Heart right ventricle (tissue), 16 donors: ENCODE results near the gene TACR2. TPM values are rescaled to one million over a fixed set of nuclear protein-coding genes. Genes with fewer than 3 reads are reported as not detected.

ENCODE experiments used
- ATAC-seq, 8 donors: fragments of 200-7000 bp; cut with Tn5 transposase; one replicate each; pipeline ENCODE4 v1.9.1; 2020; ENCODE audit warnings: mild to moderate bottlenecking in 8 of 8, moderate library complexity in 8 of 8, moderate number of reproducible peaks in 1 of 8
- DNase-seq, 2 donors: peaks; one replicate each; pipeline ENCODE4 v3.0.0-alpha.2; 2020
- H3K27ac ChIP-seq, 10 donors: fragments of 200-600 bp; sonication (generic) in 2 of 10; one replicate each; pipeline versions ENCODE4 v1.5.0 to v1.8.0; 2020 to 2022; ENCODE audit warnings: mild to moderate bottlenecking in 3 of 10
- H3K27me3 ChIP-seq, 7 donors: fragments of 200-600 bp; one replicate each; pipeline ENCODE4 v1.8.0; 2021 to 2022; ENCODE audit warnings: mild to moderate bottlenecking in 2 of 7
- H3K36me3 ChIP-seq, 9 donors: fragments of 200-600 bp; sonication (generic) in 1 of 9; one replicate each; pipeline versions ENCODE4 v1.5.0 to v1.8.0; 2020 to 2022; ENCODE audit warnings: mild to moderate bottlenecking in 2 of 9
- H3K4me1 ChIP-seq, 9 donors: fragments of 200-600 bp; sonication (generic) in 1 of 9; one replicate each; pipeline versions ENCODE4 v1.5.0 to v1.8.0; 2020 to 2022; ENCODE audit warnings: mild to moderate bottlenecking in 4 of 9
- H3K4me3 ChIP-seq, 10 donors: fragments of 200-600 bp; sonication (generic) in 2 of 10; one replicate each; pipeline versions ENCODE4 v1.5.0 to v1.8.0; 2020 to 2022; ENCODE audit warnings: mild to moderate bottlenecking in 7 of 10, moderate library complexity in 2 of 10
- H3K9me3 ChIP-seq, 11 donors: fragments of 200-600 bp in 10 of 11; sonication (generic) in 2 of 11; one replicate each; pipeline versions ENCODE4 v1.5.0 to v1.8.0; 2013 to 2022; ENCODE audit warnings: mild to moderate bottlenecking in 2 of 11, control low read depth in 1 of 11, moderate library complexity in 1 of 11
- WGBS, 2 donors: extraction: QIAGEN DNeasy Blood & Tissue Kit; methylation state at CpG; one replicate each; pipeline ENCODE4 v1.1.7; 2013; ENCODE audit warnings: inconsistent platforms in 1 of 2; 5-methylcytosine and 5-hydroxymethylcytosine counted together
- intact Hi-C, 10 donors: fragments of 100-400 bp; cut with DNase I; formaldehyde crosslinking; loops; one replicate each; pipeline versions ENCODE4 v1.11.1 to v1.14.2; 2022
- polyA plus RNA-seq, 2 donors: library from polyadenylated mRNA; stranded (reverse); fragments of 200-250 nt; gene quantifications; one replicate each; pipeline ENCODE4 v1.2.3, GENCODE V29; 2013
- total RNA-seq, 10 donors: library from RNA; stranded (reverse); fragmentation: NEBNext Ultra II Directional in 3 of 10; extraction: Animal tissue kit (Norgen Biotek cat#: 25700) in 3 of 10; gene quantifications; one replicate each; pipeline versions ENCODE4 v1.2.1 to v1.2.4, GENCODE V29; 2021 to 2023
- TF ChIP-seq, protein P1 (sequence below), 9 donors: fragments of 200-600 bp; sonication (generic) in 2 of 9; IDR thresholded peaks; one replicate each; pipeline versions ENCODE4 v1.5.0 to v1.8.0; 2021 to 2022; ENCODE audit warnings: antibody characterized with exemption in 9 of 9, mild to moderate bottlenecking in 5 of 9, moderate library complexity in 1 of 9
- donor health status: Arrhythmogenic right ventricular cardiomyopathy.
- donor health status: ischemic (EF 13 %, LVEDD 7.1; RV severe dilation, severe dysfunction).
- donor health status: healthy with polysubstance abuse.
- donor health status: DM: no; HTN: yes; CAD: no.
- donor health status: DM: no; HTN: no; CAD: no.
- donor health status: ischemic (EF 25% LVEDD 6.9; RV normal size, moderate dysfunction).
- donor health status: ischemic (EF 25% LVEDD 5.7; RV mildly dilated, moderate dysfunction).
- donor health status: healthy.
- donor health status: DM: yes; HTN: yes; CAD: no.
- donor health status: Ischemic cardiomyopathy.
- donor health status: ischemic (EF 35%, LVEDD 5.7; RV mildly dilated, moderate dysfunction).
- donor health status: nonischemic (EF 11% LVEDD 7.7; RV severe dilation, severe dysfunction).
- donor health status: DM: yes; HTN: yes; CAD: no.
- donor health status: PGD.
- donor health status: ischemic (EF 29% LVEDD 5.4; RV normal size, mild dysfunction).
- donor health status: nonischemic (EF 23%, LVEDD 6.1; RV moderate dilation, normal function).

Gene TACR2
- total and polyA plus RNA-seq, 12 donors = 0.13 to 0.93 (median 0.20) TPM; not detected in 3

DNA sequence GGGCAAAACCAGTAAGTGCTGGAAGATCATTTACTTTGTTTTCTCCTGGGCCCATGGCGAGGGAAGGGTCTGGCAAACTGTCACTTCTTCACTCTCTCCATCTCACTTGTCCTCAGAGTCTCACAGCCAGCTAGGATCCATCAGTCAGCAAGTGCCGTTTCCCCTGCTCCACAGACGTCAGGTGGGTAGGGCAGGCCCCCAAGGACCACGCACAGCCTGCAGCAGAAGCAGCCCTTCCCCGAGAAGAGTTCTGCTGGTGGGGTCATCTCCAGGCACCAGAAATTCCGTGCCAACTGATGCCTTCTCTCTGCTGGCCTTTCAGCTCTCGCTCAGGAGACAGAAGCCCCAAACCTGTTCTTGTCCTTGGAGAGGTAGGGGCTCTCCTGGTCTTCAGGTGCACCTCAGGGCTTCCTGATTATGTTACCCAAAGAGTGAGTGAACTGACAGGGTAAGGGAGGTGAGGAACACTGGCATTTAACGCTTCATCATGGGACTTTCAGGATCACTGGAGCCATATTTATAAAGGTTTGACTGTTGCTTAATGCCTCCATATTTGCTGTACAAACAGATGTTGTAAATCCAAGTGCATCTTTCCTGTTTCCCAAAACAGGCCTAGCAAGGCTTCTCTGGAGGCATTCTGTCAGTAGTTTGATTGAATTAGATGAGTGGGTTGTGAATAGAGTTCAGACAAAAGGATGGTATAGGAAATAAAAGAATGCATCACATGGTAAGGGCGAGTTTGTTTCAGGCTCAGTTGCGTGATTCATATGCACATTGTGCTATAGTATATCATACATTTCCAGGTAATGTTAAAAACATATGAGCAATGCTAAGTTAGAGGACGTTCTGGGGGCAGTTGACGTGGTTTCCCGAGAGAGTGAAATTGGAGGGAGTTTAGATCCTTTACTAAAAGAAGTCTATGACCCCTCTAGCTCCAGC is 20.9 kb upstream of the TACR2 start:
- TF ChIP-seq, protein P1, sequence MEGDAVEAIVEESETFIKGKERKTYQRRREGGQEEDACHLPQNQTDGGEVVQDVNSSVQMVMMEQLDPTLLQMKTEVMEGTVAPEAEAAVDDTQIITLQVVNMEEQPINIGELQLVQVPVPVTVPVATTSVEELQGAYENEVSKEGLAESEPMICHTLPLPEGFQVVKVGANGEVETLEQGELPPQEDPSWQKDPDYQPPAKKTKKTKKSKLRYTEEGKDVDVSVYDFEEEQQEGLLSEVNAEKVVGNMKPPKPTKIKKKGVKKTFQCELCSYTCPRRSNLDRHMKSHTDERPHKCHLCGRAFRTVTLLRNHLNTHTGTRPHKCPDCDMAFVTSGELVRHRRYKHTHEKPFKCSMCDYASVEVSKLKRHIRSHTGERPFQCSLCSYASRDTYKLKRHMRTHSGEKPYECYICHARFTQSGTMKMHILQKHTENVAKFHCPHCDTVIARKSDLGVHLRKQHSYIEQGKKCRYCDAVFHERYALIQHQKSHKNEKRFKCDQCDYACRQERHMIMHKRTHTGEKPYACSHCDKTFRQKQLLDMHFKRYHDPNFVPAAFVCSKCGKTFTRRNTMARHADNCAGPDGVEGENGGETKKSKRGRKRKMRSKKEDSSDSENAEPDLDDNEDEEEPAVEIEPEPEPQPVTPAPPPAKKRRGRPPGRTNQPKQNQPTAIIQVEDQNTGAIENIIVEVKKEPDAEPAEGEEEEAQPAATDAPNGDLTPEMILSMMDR (IDR thresholded peaks at IDR 0.05) = no peak
- Histone ChIP-seq H3K4me1 (peaks cover 6 to 31% (median 19%) of the 10 kb centered on the region in 9 donors), H3K27ac (peak overlapping the region in 5 of 10 donors; percentile 21 to 82 (median 65)), H3K4me3 (no peak overlapping the region), H3K36me3 (no peaks in the 10 kb centered on the region), H3K27me3 (no peaks in the 10 kb centered on the region), H3K9me3 (no peaks in the 10 kb centered on the region)
- ATAC-seq (no peak), DNase-seq (no peak)
- WGBS, 2 donors = 83 to 84% methylated on average over 13 of the region's 13 CpGs
- intact Hi-C loops = no loop called here

DNA sequence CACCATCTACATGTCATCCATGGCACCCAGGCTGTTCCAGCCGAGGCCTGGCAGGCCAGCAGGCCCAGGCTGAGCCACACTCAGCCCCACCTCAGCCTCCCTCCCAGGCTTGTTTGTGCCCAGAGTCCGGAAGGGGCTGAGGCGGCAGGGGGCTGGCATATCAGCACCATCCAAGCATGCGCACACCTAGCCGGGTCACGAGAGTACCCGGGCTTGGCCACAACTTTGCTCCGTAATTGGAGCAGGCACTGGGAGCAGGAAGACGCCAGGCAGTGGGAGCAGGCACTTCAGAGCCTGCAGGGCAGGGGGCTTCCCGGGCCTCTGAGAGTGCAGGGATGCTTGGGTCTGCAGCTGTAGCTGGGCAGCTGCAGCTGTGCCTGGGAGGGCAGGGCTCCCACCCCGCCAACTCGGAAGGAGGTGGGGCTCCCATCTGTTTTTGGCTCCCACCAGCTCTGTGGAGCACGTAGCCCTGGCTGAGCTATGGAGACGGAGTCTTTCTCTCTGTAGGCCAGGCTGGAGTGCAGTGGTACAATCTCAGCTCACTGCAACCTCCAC is 19.3 kb upstream of the TACR2 start:
- H3K4me1 ChIP-seq = peaks cover 6 to 31% (median 19%) of the 10 kb centered on the region in 9 donors
- no peaks in the 10 kb centered on the region for H3K27me3 ChIP-seq
- no peak overlapping the region for H3K4me3 ChIP-seq
- WGBS, 2 donors = 93 to 97% methylated on average over 14 of the region's 14 CpGs
- no peaks in the 10 kb centered on the region for H3K9me3 ChIP-seq
- TF ChIP-seq, protein P1 (IDR thresholded peaks at IDR 0.05) = no peak
- intact Hi-C loops = no loop called here
- DNase-seq (no peak), ATAC-seq (no peak)
- H3K27ac ChIP-seq = no peak overlapping the region
- H3K36me3 ChIP-seq = no peaks in the 10 kb centered on the region

DNA sequence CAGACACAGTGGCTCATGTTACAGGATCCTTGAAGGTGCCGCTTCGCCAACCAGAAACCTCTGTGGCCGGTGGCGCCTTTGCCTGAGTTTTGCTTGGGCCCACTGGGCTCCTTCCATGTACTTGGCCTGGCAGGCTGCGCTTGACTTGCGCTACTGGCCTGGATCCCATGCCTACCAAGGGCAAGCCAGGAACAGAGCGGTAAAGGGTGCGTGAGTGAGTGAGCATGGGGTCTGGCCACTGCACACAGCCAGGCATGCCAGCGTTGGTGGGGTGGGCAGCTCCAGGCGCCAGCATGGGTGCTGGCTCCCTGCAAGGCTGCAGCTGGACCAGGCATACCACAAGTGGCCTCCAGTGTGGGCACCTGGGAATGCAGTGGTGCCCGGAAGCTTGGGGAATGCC is 18.2 kb upstream of the TACR2 start:
- H3K4me1 ChIP-seq = peaks cover 6 to 26% (median 17%) of the 10 kb centered on the region in 9 donors
- no peaks in the 10 kb centered on the region for H3K9me3 ChIP-seq
- DNase-seq = no peak
- no peak for ATAC-seq
- intact Hi-C loops = no loop called here
- TF ChIP-seq, protein P1 (IDR thresholded peaks at IDR 0.05) = no peak
- H3K4me3 ChIP-seq = no peak overlapping the region
- H3K27ac ChIP-seq = no peak overlapping the region
- WGBS, 2 donors = 99% methylated on average over 11 of the region's 11 CpGs
- no peaks in the 10 kb centered on the region for H3K36me3 ChIP-seq
- H3K27me3 ChIP-seq = no peaks in the 10 kb centered on the region

DNA sequence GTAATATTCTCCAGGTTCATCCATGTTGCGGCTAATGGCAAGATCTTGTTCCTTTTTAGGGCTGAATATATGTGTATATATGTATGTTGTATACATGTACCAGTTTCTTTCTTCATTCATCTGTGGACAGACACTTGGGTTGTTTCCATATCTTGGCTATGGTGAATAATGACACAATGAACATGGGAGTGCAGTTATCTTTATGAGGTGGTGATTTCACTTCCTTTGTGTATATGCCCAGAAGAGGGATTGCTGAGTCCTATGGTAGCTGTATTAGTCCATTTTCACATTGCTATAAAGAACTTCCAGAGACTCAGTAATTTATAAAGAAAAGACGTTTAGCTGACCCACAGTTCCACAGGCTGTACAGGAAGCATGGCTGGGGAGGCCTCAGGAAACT is 17.5 kb upstream of the TACR2 start:
- Histone ChIP-seq H3K4me3 (no peak overlapping the region), H3K9me3 (no peaks in the 10 kb centered on the region), H3K27me3 (no peaks in the 10 kb centered on the region), H3K27ac (no peak overlapping the region), H3K36me3 (no peaks in the 10 kb centered on the region), H3K4me1 (peaks cover 2 to 19% (median 11%) of the 10 kb centered on the region in 9 donors)
- intact Hi-C loops = no loop called here
- WGBS, 2 donors = 75 to 88% methylated on average over 2 of the region's 2 CpGs
- DNase-seq (no peak), ATAC-seq (no peak)
- TF ChIP-seq, protein P1 (IDR thresholded peaks at IDR 0.05) = no peak
